ENCODE data around the gene OMP. TPM values are rescaled to one million over a fixed set of nuclear protein-coding genes. Genes with fewer than 3 reads are reported as not detected.
A peak's percentile ranks its signal among the peaks of the same experiment; 100 is the strongest.
"Not testable (repeated sequence)": the region's sequence is repeated elsewhere in the genome, so short reads cannot be mapped to it uniquely, and the experiment has no call there.

OMP gene
- total RNA-seq, 2 donors from 2014 or later = not detected

GRCh38 chr11:77093987-77094840, 8.4 kb upstream of the OMP start:
- H3K27me3 Mint-ChIP-seq (ENCODE audit: low read depth) = no peaks in the 10 kb centered on the region
- peaks cover 0 to 2% of the 10 kb centered on the region in 2 donors for H3K36me3 Mint-ChIP-seq (ENCODE audit: insufficient read depth in 2 of 2)
- no peak for DNase-seq
- H3K4me1 Mint-ChIP-seq (ENCODE audit: low read depth) = peaks cover 11% of the 10 kb centered on the region
- no peaks in the 10 kb centered on the region for H3K9me3 Mint-ChIP-seq
- H3K27ac Mint-ChIP-seq = no peak overlapping the region
- ATAC-seq (replicated peaks in 1 of 2) = no peak
- no peak overlapping the region for H3K4me3 Mint-ChIP-seq

- ATAC-seq (replicated peaks in 1 of 2) = no peak
- no peaks in the 10 kb centered on the region for H3K27me3 Mint-ChIP-seq (ENCODE audit: low read depth)
These were observed 7.7 kb upstream of the OMP start for GRCh38 chr11:77094841-77095365.

DNA sequence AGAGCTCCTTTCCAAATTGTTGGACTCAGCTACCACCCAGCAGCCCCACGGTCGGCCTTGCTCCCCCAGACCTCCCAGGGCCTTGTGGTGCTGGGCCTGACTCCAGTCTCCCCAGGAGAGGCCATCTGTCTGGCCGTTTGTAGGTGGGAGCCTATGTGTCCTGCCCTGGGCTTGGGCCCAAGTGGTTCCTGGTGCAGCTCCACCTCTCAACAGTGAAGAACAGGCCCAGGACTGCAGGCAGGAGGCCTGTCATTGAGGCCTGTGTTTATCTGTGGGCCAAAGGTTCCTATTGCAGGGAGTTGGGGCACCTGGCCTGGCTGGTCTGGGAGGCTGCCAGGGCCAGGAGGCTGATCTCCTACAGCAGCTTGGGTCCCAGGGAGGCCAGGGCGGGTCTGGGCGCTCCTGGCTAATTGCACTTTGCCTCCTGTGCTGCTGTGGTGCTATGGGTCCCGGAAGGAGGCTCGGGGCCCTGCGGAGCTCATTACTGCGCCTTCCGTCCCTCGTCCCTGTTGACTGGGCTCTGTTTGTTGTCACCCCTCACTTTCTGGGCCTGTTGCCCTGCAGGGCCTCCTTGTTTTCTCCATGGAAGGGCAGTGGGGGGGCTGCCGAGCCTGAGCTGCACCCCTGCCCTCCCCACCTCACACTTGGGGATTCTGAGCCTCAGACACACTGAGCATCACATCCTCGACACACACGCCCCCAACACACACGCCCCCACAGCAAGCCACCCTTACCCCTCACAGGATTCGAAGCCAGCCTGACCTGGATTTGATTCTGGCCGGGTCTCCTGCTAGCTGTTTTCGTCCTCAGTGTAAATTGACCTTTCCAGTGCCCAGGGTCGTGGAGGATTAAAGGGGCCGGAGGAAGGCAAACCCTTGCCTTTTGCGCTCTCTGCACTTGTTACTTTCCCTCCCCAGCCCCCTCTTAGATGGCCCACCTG, 6.8 kb upstream of the OMP start:
- no peak for DNase-seq
- no peaks in the 10 kb centered on the region for H3K9me3 Mint-ChIP-seq
- peaks cover 5% of the 10 kb centered on the region for H3K4me1 Mint-ChIP-seq (ENCODE audit: low read depth)
- H3K4me3 Mint-ChIP-seq = no peak overlapping the region
- H3K27me3 Mint-ChIP-seq (ENCODE audit: low read depth) = no peaks in the 10 kb centered on the region
- H3K27ac Mint-ChIP-seq = no peak overlapping the region
- ATAC-seq (replicated peaks in 1 of 2) = no peak
- peaks cover 0 to 2% of the 10 kb centered on the region in 2 donors for H3K36me3 Mint-ChIP-seq (ENCODE audit: insufficient read depth in 2 of 2)

More at GRCh38 chr11:77094841-77095365, 7.7 kb upstream of the OMP start:
- H3K4me3 Mint-ChIP-seq = no peak overlapping the region
- H3K36me3 Mint-ChIP-seq (ENCODE audit: insufficient read depth in 2 of 2) = peaks cover 0 to 2% of the 10 kb centered on the region in 2 donors
- peaks cover 11% of the 10 kb centered on the region for H3K4me1 Mint-ChIP-seq (ENCODE audit: low read depth)
- DNase-seq = no peak
- H3K27ac Mint-ChIP-seq = no peak overlapping the region
- H3K9me3 Mint-ChIP-seq = no peaks in the 10 kb centered on the region

DNA sequence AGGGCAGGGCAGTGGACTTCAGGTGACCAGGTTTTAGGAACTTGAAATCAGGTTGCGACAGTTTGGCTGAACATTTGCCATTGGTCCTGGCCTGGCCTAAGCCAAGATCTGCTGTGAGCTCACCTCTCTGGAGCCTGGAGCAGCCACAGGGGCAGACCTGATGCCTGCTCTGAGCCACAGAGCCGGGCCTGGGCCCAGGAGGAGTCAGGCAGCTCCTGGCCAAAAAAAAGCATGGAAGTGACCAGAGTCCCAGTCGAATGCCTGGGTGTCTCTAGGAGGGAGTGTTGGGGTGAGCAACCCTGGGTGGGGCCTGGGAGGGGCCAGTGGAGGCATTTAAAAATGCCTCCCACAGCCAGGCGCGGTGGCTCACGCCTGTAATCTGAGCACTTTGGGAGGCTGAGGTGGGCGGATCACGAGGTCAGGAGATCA, 6.0 kb upstream of the OMP start:
- no peak overlapping the region for H3K27ac Mint-ChIP-seq
- ATAC-seq (replicated peaks in 1 of 2) (no peak), DNase-seq (no peak)
- H3K36me3 Mint-ChIP-seq (ENCODE audit: insufficient read depth in 2 of 2) = peaks cover 0 to 2% of the 10 kb centered on the region in 2 donors
- H3K4me3 Mint-ChIP-seq = no peak overlapping the region
- no peaks in the 10 kb centered on the region for H3K4me1 Mint-ChIP-seq (ENCODE audit: low read depth)
- no peaks in the 10 kb centered on the region for H3K9me3 Mint-ChIP-seq
- no peaks in the 10 kb centered on the region for H3K27me3 Mint-ChIP-seq (ENCODE audit: low read depth)

GRCh38 chr11:77097180-77097579, 5.5 kb upstream of the OMP start:
- H3K9me3 Mint-ChIP-seq; ATAC-seq (replicated peaks in 1 of 2); H3K27me3 Mint-ChIP-seq (ENCODE audit: low read depth); H3K4me1 Mint-ChIP-seq (ENCODE audit: low read depth); H3K36me3 Mint-ChIP-seq (ENCODE audit: insufficient read depth in 2 of 2); H3K4me3 Mint-ChIP-seq; H3K27ac Mint-ChIP-seq; DNase-seq: not testable (repeated sequence)

DNA sequence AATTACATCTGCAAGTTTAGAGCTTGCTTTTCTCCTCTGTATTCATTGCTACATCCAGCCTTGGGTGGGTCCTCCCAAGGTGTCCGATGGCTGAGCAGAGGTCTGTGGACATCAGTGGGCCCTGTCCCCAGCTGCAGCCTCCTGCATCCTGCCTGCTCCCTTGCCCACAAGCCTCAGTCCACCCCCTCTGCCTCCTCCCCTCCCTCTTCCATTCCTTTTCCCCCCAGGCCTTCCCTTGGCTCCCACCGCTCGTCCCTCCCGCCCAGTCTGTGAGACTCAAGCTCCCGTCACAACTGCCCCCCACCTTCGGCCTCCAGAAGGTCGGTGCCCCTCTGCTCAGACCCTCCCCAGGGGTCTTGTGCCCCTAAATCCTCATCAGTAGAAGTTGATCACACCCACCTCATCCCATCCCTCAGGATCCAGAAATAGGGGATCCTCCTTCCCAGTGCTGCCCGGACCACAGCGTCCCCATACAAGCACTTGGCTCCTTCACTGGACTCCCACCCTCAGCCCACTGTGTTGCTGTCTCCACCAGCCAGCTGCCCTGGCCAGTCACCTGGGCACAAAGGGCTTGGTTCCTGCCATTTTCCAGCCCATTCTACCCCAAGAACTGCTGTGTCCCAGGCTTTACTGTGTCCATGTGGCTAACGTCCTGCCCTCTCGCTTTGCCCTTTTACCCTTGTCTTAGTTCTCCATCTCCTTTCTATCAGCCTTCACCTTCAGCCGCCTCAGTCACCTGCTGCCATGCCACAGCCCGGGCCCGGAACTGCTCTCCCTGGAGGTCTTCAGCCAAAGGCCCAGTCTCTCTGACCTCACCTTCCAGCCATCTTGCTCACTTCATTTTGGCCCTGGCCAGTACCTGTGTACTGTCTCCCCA, 2.2 kb upstream of the OMP start:
- no peaks in the 10 kb centered on the region for H3K9me3 Mint-ChIP-seq

DNA sequence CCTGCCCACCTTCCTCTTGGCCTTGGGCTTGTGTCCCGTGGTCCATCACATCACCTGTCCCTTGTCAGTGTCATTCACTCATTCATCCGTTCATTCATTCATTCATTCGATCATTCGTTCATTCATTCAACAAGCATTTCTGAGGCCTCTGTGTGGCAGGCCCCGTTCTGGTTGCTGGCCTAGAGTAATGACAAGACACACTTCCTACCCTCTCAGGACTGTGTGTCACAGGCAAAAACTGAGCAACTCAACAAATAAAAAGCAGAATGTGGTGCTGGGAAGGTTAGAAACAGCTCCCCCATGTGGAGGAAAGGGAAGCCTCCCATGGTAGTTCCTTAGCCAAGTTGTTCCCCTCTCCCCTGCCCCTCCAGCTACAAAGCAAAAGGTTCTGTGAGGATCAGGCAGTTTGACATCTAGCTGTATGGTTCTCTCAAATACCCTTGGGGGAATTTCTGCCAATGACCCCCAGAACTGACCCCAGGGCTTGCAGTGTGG, 1.6 kb upstream of the OMP start:
- no peaks in the 10 kb centered on the region for H3K4me1 Mint-ChIP-seq (ENCODE audit: low read depth)
- DNase-seq (no peak), ATAC-seq (replicated peaks in 1 of 2) (peak in 1 of 2 donors; percentile 41)
- H3K27me3 Mint-ChIP-seq (ENCODE audit: low read depth) = no peaks in the 10 kb centered on the region
- peaks cover 0 to 2% of the 10 kb centered on the region in 2 donors for H3K36me3 Mint-ChIP-seq (ENCODE audit: insufficient read depth in 2 of 2)
- H3K4me3 Mint-ChIP-seq = no peak overlapping the region
- H3K27ac Mint-ChIP-seq = no peak overlapping the region
- H3K9me3 Mint-ChIP-seq = no peaks in the 10 kb centered on the region

More for the DNA sequence above, 2.2 kb upstream of the OMP start:
- no peak for DNase-seq
- H3K4me3 Mint-ChIP-seq = no peak overlapping the region
- peaks cover 0 to 2% of the 10 kb centered on the region in 2 donors for H3K36me3 Mint-ChIP-seq (ENCODE audit: insufficient read depth in 2 of 2)
- ATAC-seq (replicated peaks in 1 of 2) = no peak
- no peaks in the 10 kb centered on the region for H3K4me1 Mint-ChIP-seq (ENCODE audit: low read depth)
- H3K27me3 Mint-ChIP-seq (ENCODE audit: low read depth) = no peaks in the 10 kb centered on the region
- H3K27ac Mint-ChIP-seq = no peak overlapping the region

- ATAC-seq (replicated peaks in 1 of 2) (no peak), DNase-seq (no peak)
- H3K4me3 Mint-ChIP-seq = no peak overlapping the region
- H3K27ac Mint-ChIP-seq = no peak overlapping the region
- no peaks in the 10 kb centered on the region for H3K27me3 Mint-ChIP-seq (ENCODE audit: low read depth)
- no peaks in the 10 kb centered on the region for H3K4me1 Mint-ChIP-seq (ENCODE audit: low read depth)
- no peaks in the 10 kb centered on the region for H3K9me3 Mint-ChIP-seq
- H3K36me3 Mint-ChIP-seq (ENCODE audit: insufficient read depth in 2 of 2) = no peaks in the 10 kb centered on the region
These were observed 679 bp downstream of the OMP start for GRCh38 chr11:77103319-77103718.

GRCh38 chr11:77104727-77105126, 2.1 kb downstream of the OMP start:
- Mint-ChIP-seq H3K4me3 (no peak overlapping the region), H3K27me3 (ENCODE audit: low read depth) (no peaks in the 10 kb centered on the region), H3K9me3 (no peaks in the 10 kb centered on the region), H3K36me3 (ENCODE audit: insufficient read depth in 2 of 2) (no peaks in the 10 kb centered on the region), H3K4me1 (ENCODE audit: low read depth) (no peaks in the 10 kb centered on the region), H3K27ac (no peak overlapping the region)
- no peak for DNase-seq
- ATAC-seq (replicated peaks in 1 of 2) = no peak

DNA sequence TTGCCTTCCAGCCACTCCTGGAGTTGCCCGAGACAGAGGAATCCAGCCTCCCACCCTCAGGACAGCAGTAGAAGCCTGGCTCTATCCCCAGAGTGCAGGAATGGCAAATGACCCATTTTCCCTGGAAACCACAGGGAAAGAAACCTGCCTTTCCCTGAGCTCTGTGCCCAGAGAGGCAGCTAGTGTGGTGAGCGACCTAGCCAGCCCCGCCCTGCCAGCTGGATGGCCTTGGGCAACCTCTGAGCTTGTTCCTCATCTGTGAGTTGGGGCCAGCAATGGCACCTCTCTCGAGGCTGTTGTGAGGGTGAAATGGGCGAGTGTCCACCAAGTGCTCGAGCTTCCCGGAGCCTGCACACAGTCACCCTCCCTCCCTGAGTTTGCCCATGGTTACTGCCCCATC, 3.7 kb downstream of the OMP start:
- DNase-seq = no peak
- no peaks in the 10 kb centered on the region for H3K36me3 Mint-ChIP-seq (ENCODE audit: insufficient read depth in 2 of 2)
- H3K4me1 Mint-ChIP-seq (ENCODE audit: low read depth) = no peaks in the 10 kb centered on the region
- no peak overlapping the region for H3K4me3 Mint-ChIP-seq
- no peak for ATAC-seq (replicated peaks in 1 of 2)
- no peaks in the 10 kb centered on the region for H3K9me3 Mint-ChIP-seq
- no peaks in the 10 kb centered on the region for H3K27me3 Mint-ChIP-seq (ENCODE audit: low read depth)
- no peak overlapping the region for H3K27ac Mint-ChIP-seq

GRCh38 chr11:77106759-77107158, 4.1 kb downstream of the OMP start:
- Mint-ChIP-seq H3K4me1 (ENCODE audit: low read depth) (no peaks in the 10 kb centered on the region), H3K36me3 (ENCODE audit: insufficient read depth in 2 of 2) (no peaks in the 10 kb centered on the region), H3K9me3 (no peaks in the 10 kb centered on the region), H3K27ac (no peak overlapping the region), H3K4me3 (no peak overlapping the region), H3K27me3 (ENCODE audit: low read depth) (no peaks in the 10 kb centered on the region)
- ATAC-seq (replicated peaks in 1 of 2) (no peak), DNase-seq (no peak)

- no peaks in the 10 kb centered on the region for H3K36me3 Mint-ChIP-seq (ENCODE audit: insufficient read depth in 2 of 2)
- H3K9me3 Mint-ChIP-seq = no peaks in the 10 kb centered on the region
- no peaks in the 10 kb centered on the region for H3K4me1 Mint-ChIP-seq (ENCODE audit: low read depth)
- DNase-seq (no peak), ATAC-seq (replicated peaks in 1 of 2) (no peak)
- H3K4me3 Mint-ChIP-seq = no peak overlapping the region
- no peak overlapping the region for H3K27ac Mint-ChIP-seq
- H3K27me3 Mint-ChIP-seq (ENCODE audit: low read depth) = no peaks in the 10 kb centered on the region
These were observed 5.3 kb downstream of the OMP start for GRCh38 chr11:77107950-77108349.

Data from activated T-cell treated with anti-CD3 and anti-CD28 coated beads, Interleukin-2, amount 50 U/mL, for 72 hours (primary cell).